ENCODE data around the gene SH3D19. TPM values are rescaled to one million over a fixed set of nuclear protein-coding genes. Genes with fewer than 3 reads are reported as not detected.

The SH3D19 gene
- total and polyA plus RNA-seq, 7 donors: 31.4 to 195 (median 105) TPM

DNA sequence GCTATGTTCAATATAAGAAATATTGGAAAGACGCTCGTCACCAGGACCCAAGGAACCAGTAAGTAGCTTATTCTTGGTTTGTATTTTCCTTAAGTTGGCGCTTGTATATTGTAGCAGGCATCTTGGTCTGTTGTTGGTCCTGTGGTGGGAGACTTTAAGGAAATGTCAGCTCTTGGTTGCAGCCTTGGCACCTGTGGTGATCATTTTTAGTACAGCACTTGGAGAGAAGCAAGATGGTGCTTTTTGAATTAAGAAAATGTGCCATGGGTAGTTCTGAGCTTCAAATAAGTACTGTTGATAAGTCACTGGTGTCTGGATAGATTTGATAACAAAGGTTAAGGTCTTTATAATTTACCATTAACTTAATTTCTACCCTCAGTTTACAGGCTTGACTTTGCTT, 224.9 kb downstream of the SH3D19 start:
- peaks cover 6 to 50% (median 33%) of the 10 kb centered on the region in 4 donors for H3K36me3 ChIP-seq
- H3K27ac ChIP-seq: peak overlapping the region; percentile 85 to 91 (median 88)
- TF ChIP-seq, protein P1, sequence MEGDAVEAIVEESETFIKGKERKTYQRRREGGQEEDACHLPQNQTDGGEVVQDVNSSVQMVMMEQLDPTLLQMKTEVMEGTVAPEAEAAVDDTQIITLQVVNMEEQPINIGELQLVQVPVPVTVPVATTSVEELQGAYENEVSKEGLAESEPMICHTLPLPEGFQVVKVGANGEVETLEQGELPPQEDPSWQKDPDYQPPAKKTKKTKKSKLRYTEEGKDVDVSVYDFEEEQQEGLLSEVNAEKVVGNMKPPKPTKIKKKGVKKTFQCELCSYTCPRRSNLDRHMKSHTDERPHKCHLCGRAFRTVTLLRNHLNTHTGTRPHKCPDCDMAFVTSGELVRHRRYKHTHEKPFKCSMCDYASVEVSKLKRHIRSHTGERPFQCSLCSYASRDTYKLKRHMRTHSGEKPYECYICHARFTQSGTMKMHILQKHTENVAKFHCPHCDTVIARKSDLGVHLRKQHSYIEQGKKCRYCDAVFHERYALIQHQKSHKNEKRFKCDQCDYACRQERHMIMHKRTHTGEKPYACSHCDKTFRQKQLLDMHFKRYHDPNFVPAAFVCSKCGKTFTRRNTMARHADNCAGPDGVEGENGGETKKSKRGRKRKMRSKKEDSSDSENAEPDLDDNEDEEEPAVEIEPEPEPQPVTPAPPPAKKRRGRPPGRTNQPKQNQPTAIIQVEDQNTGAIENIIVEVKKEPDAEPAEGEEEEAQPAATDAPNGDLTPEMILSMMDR (IDR thresholded peaks at IDR 0.05): no peak
- no peak for TF ChIP-seq POLR2A (IDR thresholded peaks at IDR 0.05)
- TF ChIP-seq EP300 (IDR thresholded peaks at IDR 0.05): no peak
- TF ChIP-seq POLR2AphosphoS5 (IDR thresholded peaks at IDR 0.05): no peak
- intact Hi-C loops (cut with DNase I): loop anchor here (5.0 kb wide), 1 partner anchor 222 kb away; no protein-coding TSS in a partner anchor
- no peaks in the 10 kb centered on the region for H3K9me3 ChIP-seq
- H3K4me3 ChIP-seq: peak overlapping the region; percentile 67 to 76 (median 70)
- WGBS, 2 donors: 3 to 9% methylated on average over 3 of the region's 3 CpGs
- H3K27me3 ChIP-seq: no peaks in the 10 kb centered on the region
- peaks cover 0 to 33% (median 23%) of the 10 kb centered on the region in 4 donors for H3K4me1 ChIP-seq
- DNase-seq: no peak

DNA sequence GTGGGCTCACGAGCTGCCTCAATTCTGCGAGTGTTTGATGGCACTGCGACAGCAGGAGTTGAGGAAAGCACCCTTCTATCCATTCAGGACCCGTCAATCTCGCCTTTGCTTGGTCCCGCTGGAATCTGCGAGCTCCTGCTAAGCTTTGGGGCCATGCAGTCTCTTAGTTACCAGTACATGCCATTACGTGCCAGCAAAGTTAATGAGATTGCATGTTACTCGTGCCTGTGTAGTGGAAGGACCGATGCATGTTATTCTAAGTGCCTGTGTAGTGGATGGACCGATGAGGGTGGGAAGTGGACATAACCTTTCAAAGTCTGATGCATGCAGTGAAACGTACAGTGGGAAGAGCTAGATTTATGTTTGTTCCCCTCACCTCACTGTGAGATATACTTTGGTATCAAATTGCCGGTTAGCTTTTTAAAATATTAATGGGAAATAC, 225.4 kb downstream of the SH3D19 start:
- H3K9me3 ChIP-seq: no peaks in the 10 kb centered on the region
- intact Hi-C loops (cut with DNase I): loop anchor here (2.0 to 5.0 kb wide), 4 partner anchors 85 to 1677 kb away; partner anchors contain the start of genes ARFIP1, GATB, LRBA and TIGD4
- H3K27me3 ChIP-seq: no peaks in the 10 kb centered on the region
- TF ChIP-seq POLR2AphosphoS5 (IDR thresholded peaks at IDR 0.05) (no peak), POLR2A (IDR thresholded peaks at IDR 0.05) (no peak), EP300 (IDR thresholded peaks at IDR 0.05) (no peak)
- TF ChIP-seq, protein P1 (IDR thresholded peaks at IDR 0.05): no peak
- peaks cover 0 to 33% (median 23%) of the 10 kb centered on the region in 4 donors for H3K4me1 ChIP-seq
- peak overlapping the region; percentile 85 to 91 (median 88) for H3K27ac ChIP-seq
- 0% methylated on average over 13 of the region's 13 CpGs for WGBS, 2 donors
- no peak for DNase-seq
- peaks cover 6 to 45% (median 30%) of the 10 kb centered on the region in 4 donors for H3K36me3 ChIP-seq
- H3K4me3 ChIP-seq: peak overlapping the region; percentile 67 to 76 (median 70)

- TF ChIP-seq EP300 (IDR thresholded peaks at IDR 0.05) (peak in 1 of 4 donors; percentile 46), POLR2A (IDR thresholded peaks at IDR 0.05) (peak; percentile 54 to 78), POLR2AphosphoS5 (IDR thresholded peaks at IDR 0.05) (peak; percentile 90 to 96 (median 94))
- TF ChIP-seq, protein P1 (IDR thresholded peaks at IDR 0.05): peak; percentile 34 to 71 (median 40)
- intact Hi-C loops (cut with DNase I): loop anchor here (2.0 to 5.0 kb wide), 3 partner anchors 85 to 1678 kb away; partner anchors contain the start of genes ARFIP1, GATB, LRBA and TIGD4
- DNase-seq: peak; percentile 98
- H3K27me3 ChIP-seq: no peaks in the 10 kb centered on the region
- H3K4me1 ChIP-seq: peaks cover 0 to 33% (median 23%) of the 10 kb centered on the region in 4 donors
- WGBS, 2 donors: 1% methylated on average over 69 of the region's 69 CpGs
- no peaks in the 10 kb centered on the region for H3K9me3 ChIP-seq
- H3K36me3 ChIP-seq: peaks cover 6 to 39% (median 26%) of the 10 kb centered on the region in 4 donors
- H3K27ac ChIP-seq: peak within 1 kb of the TSS; percentile 85 to 91 (median 88)
- peak within 1 kb of the TSS; percentile 67 to 76 (median 70) for H3K4me3 ChIP-seq
Measured at GRCh38 chr4:151099229-151099975, 226.0 kb downstream of the SH3D19 start, which contains the start of gene RPS3A. Gene RPS3A, plus strand, starts transcription at chr4:151099628. Its CDS starts 25 bp downstream, at chr4:151099653.

GRCh38 chr4:151098979-151099228, 226.5 kb downstream of the SH3D19 start:
- Histone ChIP-seq H3K27me3 (no peaks in the 10 kb centered on the region), H3K9me3 (no peaks in the 10 kb centered on the region), H3K27ac (peak overlapping the region; percentile 33 to 91 (median 86)), H3K4me3 (peak overlapping the region; percentile 6 to 76 (median 68)), H3K36me3 (peaks cover 6 to 34% (median 26%) of the 10 kb centered on the region in 4 donors), H3K4me1 (peaks cover 0 to 33% (median 23%) of the 10 kb centered on the region in 4 donors)
- intact Hi-C loops (cut with DNase I): loop anchor here (2.0 to 5.0 kb wide), 3 partner anchors 84 to 1678 kb away; partner anchors contain the start of genes ARFIP1, GATB, LRBA and TIGD4
- WGBS, 2 donors: 12 to 13% methylated on average over 8 of the region's 8 CpGs
- TF ChIP-seq POLR2A (IDR thresholded peaks at IDR 0.05) (no peak), POLR2AphosphoS5 (IDR thresholded peaks at IDR 0.05) (no peak)
- DNase-seq: no peak

DNA sequence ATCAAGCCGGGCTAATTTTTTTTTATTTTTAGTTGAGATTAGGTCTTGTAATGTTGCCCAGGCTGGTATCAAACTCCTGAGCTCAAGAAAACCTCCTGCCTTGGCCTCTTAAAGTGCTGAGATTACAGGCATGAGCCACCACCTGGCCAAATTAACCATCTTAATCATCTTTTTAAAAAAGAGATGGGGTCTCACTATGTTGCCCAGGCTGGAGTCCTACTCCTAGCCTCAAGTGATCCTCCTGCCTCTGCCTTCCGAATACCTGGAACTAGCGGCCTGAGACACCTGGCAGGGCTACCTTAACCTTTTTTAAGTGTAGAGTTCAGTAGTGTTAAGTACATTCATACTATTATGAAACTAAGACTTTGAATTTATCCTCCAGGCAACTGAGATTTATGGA, 227.6 kb downstream of the SH3D19 start:
- H3K27me3 ChIP-seq: no peaks in the 10 kb centered on the region
- no peak overlapping the region for H3K27ac ChIP-seq
- intact Hi-C loops (cut with DNase I): loop anchor here (2.0 to 5.0 kb wide), 3 partner anchors 83 to 1680 kb away; partner anchors contain the start of genes ARFIP1, GATB, LRBA and TIGD4
- H3K36me3 ChIP-seq: peaks cover 6 to 22% (median 16%) of the 10 kb centered on the region in 4 donors
- H3K9me3 ChIP-seq: no peaks in the 10 kb centered on the region
- 94 to 95% methylated on average over 3 of the region's 3 CpGs for WGBS, 2 donors
- H3K4me1 ChIP-seq: peaks cover 0 to 33% (median 23%) of the 10 kb centered on the region in 4 donors
- no peak for TF ChIP-seq POLR2AphosphoS5 (IDR thresholded peaks at IDR 0.05)
- TF ChIP-seq EP300 (IDR thresholded peaks at IDR 0.05): no peak
- TF ChIP-seq, protein P1 (IDR thresholded peaks at IDR 0.05): no peak
- TF ChIP-seq POLR2A (IDR thresholded peaks at IDR 0.05): no peak
- H3K4me3 ChIP-seq: no peak overlapping the region
- no peak for DNase-seq
